NK-92 (cell line): ENCODE measurements around the gene LRRC26.

Experiments used
- DNase-seq: peaks from one replicate; lab custom pipeline; 2025; ENCODE audit not compliant: unreplicated experiment; lab: John Stamatoyannopoulos, UW

LRRC26 gene

GRCh38 chr9:137168904-137169856 is 671 bp downstream of the LRRC26 start:
- no peak for DNase-seq

GRCh38 chr9:137168573-137168903 is 1.3 kb downstream of the LRRC26 start:
- no peak for DNase-seq

GRCh38 chr9:137167747-137168572 is 1.9 kb downstream of the LRRC26 start:
- DNase-seq, result no peak

GRCh38 chr9:137167277-137167746 is 2.5 kb downstream of the LRRC26 start:
- no peak for DNase-seq

DNA sequence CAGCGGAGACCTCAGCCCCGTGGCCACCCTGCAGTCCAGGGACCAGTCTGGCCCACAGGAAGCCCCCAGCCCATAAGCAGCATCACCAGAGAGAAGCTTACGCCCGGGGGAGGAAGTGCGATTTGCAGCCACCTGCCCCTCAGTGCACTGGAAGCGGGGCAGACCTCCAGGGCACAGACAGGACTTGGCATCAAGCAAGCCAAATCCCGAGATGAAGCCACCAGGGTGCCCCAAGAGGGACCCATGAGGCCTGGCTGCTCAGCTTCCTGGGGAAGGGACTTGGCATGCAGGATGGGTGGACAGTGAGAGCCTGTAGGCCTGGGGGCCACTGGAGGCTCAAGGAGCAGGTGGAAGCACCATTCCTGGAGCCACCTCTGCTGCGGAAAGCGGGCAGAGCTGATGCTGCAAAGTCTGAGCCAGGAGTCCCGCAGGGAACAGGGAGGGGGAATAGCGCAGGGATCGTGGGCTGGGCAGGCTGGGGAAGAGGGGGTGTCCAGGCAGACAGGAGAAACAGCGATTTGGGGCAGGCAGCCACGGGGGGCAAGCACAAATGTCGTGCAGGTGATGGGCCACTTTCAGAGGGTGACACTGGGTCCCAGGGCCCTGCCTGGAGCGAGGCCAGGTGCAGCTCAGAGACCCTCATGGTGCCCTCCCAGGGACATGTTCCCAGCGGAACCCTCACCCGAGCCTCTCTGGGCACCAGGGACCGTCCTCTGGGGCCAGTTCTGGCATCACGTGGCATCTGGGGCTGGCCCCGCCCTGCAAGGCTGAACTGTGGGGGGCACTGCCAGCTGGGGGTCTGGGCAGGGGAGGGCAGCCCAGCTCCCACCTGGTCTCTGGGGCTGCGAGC is 3.2 kb downstream of the LRRC26 start:
- DNase-seq, result no peak

DNA sequence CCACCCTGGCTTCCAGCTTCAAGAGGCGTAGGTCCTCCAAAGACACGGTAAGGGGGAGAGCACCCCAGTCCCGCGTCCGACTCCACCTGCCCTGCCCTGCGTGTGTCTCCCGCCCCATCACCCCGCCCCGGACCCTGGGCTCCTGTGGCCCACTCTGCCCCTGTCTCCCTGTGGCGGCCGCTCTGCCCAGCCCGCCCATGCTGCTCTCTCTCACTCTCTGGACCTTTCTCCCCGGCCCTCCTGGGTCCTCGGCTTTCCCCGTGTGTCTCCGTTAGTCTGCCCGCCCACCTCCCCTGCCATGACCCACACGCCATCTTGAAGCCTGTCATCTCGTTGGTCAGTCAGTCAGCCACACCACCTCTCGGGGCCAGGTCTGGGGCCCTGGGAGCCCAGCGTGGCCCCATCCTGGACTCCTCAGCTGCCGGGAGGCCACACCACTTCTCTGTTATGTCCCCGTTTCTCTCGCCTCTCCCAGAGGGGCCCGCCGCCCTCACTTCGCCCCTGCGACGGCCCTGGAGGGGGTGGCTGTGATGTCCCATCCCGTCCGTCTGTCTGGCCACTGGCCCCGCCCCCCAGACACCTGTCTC is 4.5 kb downstream of the LRRC26 start:
- no peak for DNase-seq

DNA sequence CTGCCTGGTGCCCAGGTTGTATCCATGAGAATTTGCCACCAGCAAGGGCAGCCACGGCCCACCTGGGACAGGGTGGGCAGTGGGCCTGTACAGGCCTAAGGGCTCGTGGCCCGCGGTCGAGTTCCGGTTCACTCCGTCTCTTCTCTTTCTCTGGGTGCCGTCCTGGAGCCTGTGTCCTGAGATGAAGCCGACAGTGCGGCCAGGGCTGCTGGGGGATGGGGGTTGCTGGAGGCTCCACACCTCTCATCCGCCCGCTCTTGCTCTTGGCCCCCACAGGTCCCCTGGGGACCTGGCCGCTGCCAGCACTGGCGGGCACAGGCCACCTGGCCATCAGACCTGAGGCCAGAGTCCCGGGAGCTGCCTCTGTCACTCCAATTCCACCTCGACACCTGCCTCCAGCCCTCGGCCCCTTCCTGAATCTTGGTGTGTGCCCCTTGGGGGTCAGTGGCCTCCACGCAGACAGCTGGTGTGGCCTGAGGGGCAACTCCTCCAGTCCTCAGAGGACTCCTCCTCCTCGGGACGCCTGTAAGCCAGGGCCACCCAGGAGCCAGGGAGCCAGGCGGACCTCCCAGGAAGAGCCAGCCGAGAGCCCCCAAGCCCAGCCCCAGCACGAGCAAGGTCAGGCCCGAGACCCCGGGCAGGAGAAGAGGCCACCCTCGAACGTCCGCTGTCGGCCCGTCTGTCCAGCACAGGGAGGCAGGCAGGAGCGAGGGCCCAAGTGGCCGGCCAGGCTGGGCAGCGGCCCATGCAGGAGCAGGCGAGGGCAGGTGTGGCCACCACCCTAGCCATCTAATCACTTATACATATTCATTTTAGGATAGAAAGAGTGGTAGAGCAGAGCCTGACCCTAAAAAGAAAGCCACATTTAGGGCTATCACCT is 5.2 kb downstream of the LRRC26 start:
- DNase-seq, result no peak

- DNase-seq, result no peak
These were observed 6.0 kb downstream of the LRRC26 start for GRCh38 chr9:137163805-137164204.

DNA sequence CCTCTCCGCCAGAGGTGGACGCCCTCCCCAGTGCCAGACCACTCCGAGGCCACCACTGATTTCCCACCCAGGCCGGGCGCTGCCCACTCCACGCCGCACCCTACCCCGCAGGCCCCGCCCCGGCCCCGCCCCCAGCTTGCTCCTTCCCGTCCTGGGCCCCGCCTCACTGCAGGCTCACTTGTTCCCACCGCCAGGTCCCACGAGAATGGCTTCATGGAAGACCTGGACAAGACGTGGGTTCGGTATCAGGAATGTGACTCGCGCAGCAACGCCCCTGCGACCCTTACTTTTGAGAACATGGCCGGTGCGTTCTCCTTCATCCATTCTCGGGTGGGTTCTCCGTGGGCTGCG is 6.5 kb downstream of the LRRC26 start:
- DNase-seq, result no peak

DNA sequence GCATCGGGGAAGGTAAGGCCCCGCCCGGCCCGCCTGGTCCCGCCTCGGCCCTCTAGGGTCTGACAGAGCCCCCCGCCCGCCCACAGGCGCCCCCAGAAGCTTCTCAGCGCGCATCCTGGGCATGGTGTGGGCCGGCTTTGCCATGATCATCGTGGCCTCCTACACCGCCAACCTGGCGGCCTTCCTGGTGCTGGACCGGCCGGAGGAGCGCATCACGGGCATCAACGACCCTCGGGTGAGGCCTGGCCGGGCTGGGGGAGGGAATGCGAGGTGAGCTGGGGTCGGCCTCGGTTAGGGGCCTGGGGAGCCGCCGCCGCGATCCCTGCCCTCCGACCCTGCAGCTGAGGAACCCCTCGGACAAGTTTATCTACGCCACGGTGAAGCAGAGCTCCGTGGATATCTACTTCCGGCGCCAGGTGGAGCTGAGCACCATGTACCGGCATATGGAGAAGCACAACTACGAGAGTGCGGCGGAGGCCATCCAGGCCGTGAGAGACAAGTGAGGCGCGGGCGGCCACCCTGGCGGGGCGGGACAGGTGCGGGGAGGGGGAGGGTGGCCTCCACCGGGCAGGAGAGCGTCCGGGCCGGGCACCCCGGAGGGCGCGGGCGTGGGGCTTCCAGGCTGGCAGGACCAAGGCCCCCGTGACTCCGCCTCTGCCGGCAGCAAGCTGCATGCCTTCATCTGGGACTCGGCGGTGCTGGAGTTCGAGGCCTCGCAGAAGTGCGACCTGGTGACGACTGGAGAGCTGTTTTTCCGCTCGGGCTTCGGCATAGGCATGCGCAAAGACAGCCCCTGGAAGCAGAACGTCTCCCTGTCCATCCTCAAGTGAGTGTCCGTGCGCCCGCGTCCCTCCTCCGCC is 7.1 kb downstream of the LRRC26 start:
- no peak for DNase-seq

DNA sequence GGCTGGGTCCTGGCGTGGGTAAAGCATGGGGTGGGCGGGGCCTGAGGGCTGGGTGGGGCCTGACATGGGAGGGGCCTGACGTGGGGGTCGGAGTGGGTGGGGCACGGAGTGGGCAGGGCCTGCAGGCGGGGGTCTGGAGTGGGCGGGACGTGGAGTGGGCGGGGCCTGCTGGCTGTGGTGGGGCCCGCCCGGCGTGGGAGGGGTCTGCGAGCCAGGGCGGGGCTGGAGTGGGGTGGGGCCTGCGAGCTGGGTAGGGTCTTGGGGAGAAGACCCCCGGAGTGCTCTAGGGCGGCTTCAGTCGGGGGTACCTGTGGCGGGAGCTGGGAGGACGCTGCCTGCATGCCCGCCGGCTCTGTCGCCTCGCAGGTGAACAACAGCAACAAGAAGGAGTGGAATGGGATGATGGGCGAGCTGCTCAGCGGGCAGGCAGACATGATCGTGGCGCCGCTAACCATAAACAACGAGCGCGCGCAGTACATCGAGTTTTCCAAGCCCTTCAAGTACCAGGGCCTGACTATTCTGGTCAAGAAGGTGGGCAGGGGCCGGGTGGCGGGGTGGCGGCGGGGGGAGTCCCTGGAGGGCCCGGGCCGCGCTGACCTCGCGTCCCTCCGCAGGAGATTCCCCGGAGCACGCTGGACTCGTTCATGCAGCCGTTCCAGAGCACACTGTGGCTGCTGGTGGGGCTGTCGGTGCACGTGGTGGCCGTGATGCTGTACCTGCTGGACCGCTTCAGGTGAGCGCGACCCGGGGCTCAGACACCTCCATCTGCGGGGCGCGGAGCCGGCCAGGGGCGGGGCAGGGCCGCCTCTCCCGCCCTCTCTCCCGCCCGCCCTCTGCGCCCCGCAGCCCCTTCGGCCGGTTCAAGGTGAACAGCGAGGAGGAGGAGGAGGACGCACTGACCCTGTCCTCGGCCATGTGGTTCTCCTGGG is 8.0 kb downstream of the LRRC26 start:
- no peak for DNase-seq

DNA sequence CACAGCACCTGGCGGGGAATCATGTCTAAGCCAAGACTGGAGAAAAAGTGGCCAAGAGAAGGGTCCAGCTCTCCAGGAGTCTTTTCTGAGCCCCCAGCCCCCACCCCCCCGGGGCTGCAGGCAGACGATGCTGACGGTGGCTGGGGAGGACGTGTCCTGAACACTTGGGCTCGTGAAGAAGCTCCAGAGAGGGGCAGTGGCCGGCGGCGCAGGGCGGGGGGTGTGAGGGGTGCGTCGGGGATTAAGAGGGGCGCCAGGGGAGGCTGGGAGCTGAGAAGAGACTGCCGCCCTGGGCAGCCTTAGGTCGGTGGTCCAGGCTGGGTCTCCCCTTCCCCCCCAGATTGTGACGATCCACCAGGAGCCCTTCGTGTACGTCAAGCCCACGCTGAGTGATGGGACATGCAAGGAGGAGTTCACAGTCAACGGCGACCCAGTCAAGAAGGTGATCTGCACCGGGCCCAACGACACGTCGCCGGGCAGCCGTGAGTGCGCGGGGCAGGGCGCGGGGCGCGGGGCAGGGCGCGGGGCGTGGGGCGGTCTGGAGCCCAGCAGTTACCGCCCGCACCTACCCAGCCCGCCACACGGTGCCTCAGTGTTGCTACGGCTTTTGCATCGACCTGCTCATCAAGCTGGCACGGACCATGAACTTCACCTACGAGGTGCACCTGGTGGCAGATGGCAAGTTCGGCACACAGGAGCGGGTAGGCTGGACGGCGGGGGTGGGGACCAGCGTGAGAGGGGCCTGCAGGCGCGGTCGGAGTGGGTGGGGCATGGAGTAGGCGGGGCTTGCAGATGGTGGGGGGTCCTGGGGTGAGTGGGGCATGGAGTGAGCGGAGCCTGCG is 8.9 kb downstream of the LRRC26 start:
- no peak for DNase-seq

DNA sequence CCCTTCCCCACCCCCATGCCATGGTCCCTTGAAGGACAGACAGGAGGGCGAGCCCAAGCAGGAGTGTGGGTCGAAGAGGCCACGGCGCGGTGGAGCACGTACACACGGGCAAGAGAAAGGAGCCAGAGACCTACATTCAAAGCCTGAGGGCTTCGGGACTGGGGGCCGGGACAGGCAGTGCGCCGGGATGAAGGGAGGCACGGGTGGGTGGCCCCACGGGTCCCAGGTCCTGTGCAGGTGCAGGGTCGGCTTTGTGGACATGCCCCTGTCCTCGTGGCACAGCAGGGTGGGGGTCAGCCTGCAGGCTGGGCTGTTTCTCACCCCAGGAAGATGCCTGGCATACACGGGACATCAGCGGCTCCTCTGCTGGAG is 9.8 kb downstream of the LRRC26 start:
- DNase-seq, result no peak

- DNase-seq, result no peak
These were observed 10.5 kb downstream of the LRRC26 start for GRCh38 chr9:137159105-137160053.

DNA sequence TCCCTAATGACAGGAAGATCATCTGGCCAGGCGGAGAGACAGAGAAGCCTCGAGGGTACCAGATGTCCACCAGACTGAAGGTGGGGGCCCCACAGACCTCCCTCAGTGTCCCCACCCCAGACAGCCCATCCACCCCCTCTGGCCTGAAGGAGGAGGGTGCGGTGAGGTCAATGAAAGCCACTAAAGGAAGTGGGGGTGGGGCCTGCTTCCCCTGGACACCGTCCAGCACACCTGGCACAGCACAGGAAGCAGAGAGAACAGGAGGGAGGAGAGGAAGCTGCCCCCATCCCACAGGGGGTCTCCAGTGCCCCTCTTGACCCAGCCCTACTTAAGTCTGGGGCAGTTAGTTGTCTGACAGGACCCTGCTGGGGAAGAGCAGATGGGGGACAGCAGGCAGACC is 11.2 kb downstream of the LRRC26 start:
- DNase-seq, result no peak
